GM12875 (cell line): Measurements from ENCODE around the gene ZFYVE28.

Source experiments
- H3K4me3 ChIP-seq: one replicate; pipeline ENCODE4 v1.5.1; 2011; ENCODE audit warnings: low read depth, low read length, control low read depth
- CTCF ChIP-seq: IDR thresholded peaks from 2 replicates; pipeline ENCODE4 v1.5.1; 2011; ENCODE audit warnings: low read depth, mild to moderate bottlenecking, control low read depth, inconsistent platforms, low read length, moderate library complexity, borderline replicate concordance; ENCODE audit not compliant: insufficient read depth

The ZFYVE28 gene

GRCh38 chr4:2352171-2352570, 66.3 kb downstream of the ZFYVE28 start:
- H3K4me3 ChIP-seq, result no peak overlapping the region
- no peak for TF ChIP-seq CTCF

- no peak for TF ChIP-seq CTCF
- no peak overlapping the region for H3K4me3 ChIP-seq
These were observed 67.5 kb downstream of the ZFYVE28 start for GRCh38 chr4:2350982-2351381.

GRCh38 chr4:2348786-2349185, 69.7 kb downstream of the ZFYVE28 start:
- TF ChIP-seq CTCF, result no peak
- H3K4me3 ChIP-seq, result no peak overlapping the region

- TF ChIP-seq CTCF, result no peak
- H3K4me3 ChIP-seq, result no peak overlapping the region
These were observed 71.3 kb downstream of the ZFYVE28 start for GRCh38 chr4:2347190-2347589.

- H3K4me3 ChIP-seq, result no peak overlapping the region
- TF ChIP-seq CTCF, result no peak
These were observed 75.0 kb downstream of the ZFYVE28 start for GRCh38 chr4:2343476-2343875.

GRCh38 chr4:2341911-2342652, 76.4 kb downstream of the ZFYVE28 start:
- H3K4me3 ChIP-seq, result no peak overlapping the region
- TF ChIP-seq CTCF, result no peak

- TF ChIP-seq CTCF, result no peak
- no peak overlapping the region for H3K4me3 ChIP-seq
These were observed 77.1 kb downstream of the ZFYVE28 start for GRCh38 chr4:2341261-2341841.
